ENCODE results near the gene CABYR.

- no peak for TF ChIP-seq POLR2A (IDR thresholded peaks at IDR 0.05)
- TF ChIP-seq CTCF (IDR thresholded peaks at IDR 0.05): no peak
Observed at GRCh38 chr18:24204904-24205303, 66.0 kb downstream of the CABYR start.

All from uterus (tissue), 2 donors.